T-helper 2 cell treated with Interferon-gamma antibody and Interleukin-4, amounts not matched to agents 100 ng/mL and 5 ng/mL, for 36 hours (primary cell): Measurements from ENCODE around the gene SLC24A4. TPM values are rescaled to one million over a fixed set of nuclear protein-coding genes. Genes with fewer than 3 reads are reported as not detected.
"Not testable (repeated sequence)": the region's sequence is repeated elsewhere in the genome, so short reads cannot be mapped to it uniquely, and the experiment has no call there.

Experiments
- intact Hi-C: fragments of 100-400 bp; cut with micrococcal nuclease; formaldehyde crosslinking; loops from one replicate; pipeline ENCODE4 v1.15.1; 2023
- total RNA-seq: library from RNA; stranded (reverse); gene quantifications from 2 replicates; pipeline ENCODE4 v1.2.3, GENCODE V29; 2022

SLC24A4 gene
- total RNA-seq, 1 donor from 2014 or later = not detected

DNA sequence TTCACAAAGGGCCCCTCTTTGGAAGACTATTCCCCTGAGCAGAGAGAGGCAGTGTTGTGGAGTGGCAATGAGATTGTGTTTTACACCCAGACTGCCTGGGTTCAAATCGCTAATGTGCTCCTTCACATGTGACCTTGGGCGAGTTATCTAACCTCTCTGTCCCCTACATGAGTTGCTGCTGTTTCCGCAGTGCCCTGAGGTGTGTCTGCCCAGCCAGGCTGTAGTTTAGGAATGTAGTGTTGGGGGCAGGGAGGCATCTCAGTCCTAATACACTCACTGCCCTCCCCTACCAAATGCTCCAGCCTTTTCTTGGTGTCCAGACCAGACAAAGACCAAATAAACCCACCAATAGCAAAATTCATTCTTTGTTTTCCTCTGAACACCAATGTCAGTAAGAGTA is 78.6 kb downstream of the SLC24A4 start:
- intact Hi-C loops = no loop called here

DNA sequence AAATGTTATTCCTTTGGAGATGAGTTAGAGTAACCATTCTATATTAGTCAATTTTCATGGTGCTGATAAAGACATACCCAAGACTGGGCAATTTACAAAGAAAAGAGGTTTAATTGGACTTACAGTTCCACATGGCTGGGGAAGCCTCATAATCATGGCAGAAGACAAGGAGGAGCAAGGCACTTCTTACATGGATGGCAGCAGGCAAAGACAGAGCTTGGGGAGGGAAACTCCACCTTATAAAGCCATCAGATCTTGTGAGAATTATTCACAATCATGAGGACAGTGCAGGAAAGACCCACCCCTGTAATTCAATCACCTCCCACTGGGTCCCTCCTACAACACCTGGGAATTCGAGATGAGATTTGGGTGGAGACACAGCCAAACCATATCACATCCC is 79.5 kb downstream of the SLC24A4 start:
- intact Hi-C loops = not testable (repeated sequence)

DNA sequence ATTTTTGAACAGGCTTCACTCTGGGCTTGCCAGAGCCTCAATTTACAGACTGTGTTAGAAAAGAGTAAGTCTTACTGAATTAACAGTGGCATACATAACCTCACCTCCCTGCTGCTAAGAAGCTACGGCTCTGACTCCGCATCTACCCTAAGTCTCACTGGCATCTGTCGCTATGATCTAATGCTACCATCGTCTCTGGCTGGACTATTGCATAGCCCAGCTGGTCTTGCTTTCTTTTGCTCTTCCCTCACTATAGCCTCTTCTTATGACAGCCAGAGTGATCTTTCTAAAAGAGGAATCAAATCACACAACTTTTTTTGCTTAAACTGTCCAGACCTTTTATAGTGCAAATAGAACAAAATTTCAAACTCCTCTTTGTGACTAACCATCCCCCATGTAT is 81.1 kb downstream of the SLC24A4 start:
- intact Hi-C loops = no loop called here

- intact Hi-C loops = no loop called here
These were observed 81.5 kb downstream of the SLC24A4 start for GRCh38 chr14:92404421-92404820.

DNA sequence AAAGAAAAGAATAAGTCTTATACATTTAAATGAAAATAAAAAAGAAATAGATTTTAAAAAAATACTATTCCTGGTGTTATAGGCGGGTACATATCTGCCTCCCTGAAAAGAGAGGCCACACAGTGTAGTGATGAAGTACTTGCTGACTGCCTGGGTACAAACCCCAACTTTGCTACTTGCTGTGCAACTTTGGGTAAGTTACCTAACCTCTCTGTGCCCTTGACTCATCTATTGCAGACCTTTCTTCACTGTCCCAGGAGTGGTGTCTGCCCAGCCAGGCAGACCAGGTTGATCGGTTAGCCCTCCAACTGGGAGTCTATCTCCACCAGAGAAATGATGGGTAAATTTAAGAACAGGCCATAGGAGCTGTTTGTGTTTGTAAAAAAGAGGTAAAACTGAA is 82.0 kb downstream of the SLC24A4 start:
- intact Hi-C loops = no loop called here

DNA sequence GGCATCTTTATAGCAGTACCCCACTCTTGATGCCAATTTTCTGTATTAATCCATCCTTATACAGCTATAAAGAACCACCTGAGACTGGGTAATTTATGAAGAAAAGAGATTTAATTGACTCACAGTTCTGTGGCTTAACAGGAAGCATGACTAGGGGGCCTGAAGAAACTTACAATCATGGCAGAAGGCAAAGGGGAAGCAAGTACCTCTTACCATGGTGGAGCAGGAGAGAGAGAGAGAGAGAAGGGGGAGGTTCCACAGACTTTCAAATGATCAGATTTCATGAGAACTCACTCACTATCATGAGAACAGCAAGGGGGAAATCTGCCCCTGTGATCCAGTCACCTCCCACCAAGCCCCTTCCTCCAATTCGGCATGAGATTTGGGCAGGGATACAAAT is 84.4 kb downstream of the SLC24A4 start:
- intact Hi-C loops = no loop called here

DNA sequence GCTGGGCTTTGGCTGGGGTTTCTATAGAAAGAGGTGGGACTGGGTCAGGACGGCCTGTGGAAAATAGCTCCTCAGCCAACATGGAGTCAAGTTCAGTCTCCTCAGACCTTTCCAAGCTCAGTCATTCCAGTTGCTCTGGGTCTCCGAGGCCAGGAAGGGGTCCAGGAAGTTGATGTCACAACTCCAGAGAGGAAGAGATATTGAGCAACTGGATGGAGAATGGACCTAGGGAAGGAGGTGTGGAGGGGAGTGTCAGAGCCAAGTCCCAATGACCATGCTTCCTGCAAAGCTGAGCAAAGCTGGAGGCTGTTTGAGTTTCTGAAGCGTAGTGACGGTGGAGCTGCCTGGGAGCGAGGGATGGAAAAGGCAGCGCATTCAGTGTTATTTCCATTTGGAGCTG is 86.1 kb downstream of the SLC24A4 start:
- intact Hi-C loops = no loop called here

- intact Hi-C loops = no loop called here
These were observed 88.2 kb downstream of the SLC24A4 start for GRCh38 chr14:92411135-92411534.

GRCh38 chr14:92411941-92412340 is 89.0 kb downstream of the SLC24A4 start:
- intact Hi-C loops = no loop called here

DNA sequence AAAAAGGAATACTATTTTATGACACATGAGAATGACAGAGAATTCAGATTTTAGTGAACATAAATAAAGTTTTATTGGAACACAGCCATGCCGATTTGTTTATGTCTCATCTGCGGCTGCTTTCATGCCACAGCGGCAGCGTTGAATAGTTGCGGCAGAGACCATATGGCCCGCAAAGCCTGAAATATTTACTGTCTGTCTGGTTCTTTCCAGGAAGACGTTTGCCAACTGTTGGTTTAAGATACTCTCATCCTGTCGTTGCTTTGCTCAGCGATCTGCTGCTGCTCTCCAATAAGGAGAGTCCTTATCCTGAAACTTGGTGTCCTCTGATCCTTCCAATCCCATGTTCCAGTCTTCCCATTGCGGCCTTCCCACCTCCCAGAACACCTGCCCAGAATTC is 89.9 kb downstream of the SLC24A4 start:
- intact Hi-C loops = no loop called here

DNA sequence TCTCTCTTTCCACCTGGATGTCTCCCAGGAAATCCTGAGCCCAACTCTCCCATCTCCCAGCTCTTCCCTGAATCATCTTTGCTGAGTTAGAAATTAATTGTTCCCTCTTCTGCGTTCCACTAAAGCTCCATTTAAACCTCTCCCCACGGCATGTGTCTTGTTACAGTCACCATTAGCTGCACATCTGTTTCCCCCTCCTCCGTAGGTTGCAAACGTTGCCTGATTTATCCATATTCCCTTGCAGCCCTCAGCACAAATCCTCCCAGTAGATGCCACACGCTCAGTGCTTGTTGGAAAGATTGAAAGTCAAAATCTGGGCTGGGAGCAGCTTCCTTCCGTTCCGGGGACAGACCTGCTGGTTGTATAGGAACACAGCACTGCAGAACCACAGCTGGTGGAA is 90.4 kb downstream of the SLC24A4 start:
- intact Hi-C loops = no loop called here

DNA sequence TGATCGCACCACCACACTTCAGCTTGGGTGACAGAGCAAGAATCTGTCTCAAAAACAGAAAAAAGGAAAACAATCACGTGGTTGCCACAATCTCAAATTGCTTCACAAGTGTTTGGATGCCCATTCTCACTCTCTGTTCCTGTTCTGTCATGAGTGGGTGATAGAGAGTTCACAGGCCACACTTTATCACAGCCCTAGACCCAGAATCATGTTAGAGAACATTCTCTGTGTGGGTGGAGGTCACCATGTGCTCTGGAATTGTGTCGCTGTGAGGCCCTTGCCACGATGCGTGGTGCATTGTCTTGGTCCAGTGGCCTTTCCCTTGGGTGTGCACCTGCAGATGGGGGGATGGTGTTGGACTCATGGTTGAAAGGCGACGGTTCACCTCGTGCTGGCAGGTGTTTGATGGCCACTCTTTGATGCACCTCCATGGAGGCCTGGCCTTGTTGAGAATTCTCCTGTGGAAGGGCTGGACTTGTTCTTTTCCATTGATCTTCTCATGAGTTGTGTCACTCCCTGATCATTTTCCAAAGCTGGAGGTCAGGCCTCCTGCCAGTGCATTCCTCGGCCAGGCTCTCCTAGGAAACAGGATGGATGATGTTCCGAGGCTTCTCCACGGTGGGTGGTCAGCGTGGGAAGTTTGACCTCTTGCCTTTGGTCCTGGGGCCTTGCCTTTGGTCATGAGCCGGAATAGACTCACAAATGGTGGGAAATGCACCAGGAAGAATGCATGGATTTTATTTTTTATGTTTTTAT is 91.9 kb downstream of the SLC24A4 start:
- intact Hi-C loops = no loop called here

DNA sequence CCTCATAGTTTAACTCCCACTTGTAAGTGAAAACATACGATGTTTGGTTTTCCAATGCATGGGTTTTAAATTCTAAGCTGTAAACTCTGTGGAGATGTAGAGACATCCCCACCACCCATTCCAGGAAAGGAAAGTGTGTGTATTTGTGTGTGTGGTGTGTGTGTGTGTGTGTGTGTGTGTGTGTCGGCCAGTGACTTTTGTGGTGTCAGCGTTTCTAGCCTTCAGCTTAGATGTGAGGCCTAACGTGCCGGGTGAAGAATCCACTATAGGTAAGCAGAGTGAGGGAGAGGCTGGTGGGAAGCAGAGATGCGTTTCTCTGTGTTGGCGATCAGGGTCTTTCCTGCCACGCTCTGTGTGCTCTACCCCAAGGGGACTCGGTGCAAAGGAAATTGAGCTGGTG is 93.0 kb downstream of the SLC24A4 start:
- intact Hi-C loops = no loop called here

DNA sequence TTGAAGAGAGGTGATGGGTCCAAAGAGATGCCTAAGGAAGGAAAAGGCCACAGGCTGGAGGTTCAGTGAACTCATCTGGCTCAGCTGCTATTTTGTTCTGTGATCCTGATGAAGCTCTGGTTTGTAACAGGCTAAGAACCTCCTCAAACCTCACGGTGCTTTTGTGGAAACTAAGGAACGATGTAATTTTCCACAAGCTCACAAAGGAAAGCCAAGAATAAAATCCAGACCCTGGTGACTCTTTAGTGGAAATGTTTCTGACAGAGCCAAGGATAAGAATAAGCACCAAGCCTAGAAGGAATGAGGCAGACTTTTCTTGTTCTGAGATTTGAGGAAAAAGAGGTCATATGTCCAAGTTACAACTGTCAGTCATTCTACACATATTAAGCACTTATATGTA is 93.6 kb downstream of the SLC24A4 start:
- intact Hi-C loops = no loop called here

DNA sequence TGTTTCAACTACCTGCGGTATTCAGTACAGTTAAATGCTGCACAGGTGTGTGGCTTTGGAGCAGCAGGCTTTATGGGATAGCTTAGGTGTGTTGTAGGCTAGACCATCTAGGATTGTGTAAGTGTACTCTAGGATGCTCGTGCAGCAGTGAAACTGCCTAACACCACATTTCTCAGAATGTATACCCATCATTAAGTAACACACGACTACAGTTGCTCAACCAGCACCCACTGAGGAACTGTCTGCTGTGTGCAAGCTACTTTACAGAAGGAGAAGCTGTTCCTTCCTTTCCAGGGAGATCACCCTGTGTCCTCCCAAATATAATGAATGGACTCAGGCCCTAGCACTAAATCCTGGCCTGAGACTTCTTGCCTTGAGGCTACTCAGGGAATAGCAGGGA is 94.8 kb downstream of the SLC24A4 start:
- intact Hi-C loops = no loop called here

DNA sequence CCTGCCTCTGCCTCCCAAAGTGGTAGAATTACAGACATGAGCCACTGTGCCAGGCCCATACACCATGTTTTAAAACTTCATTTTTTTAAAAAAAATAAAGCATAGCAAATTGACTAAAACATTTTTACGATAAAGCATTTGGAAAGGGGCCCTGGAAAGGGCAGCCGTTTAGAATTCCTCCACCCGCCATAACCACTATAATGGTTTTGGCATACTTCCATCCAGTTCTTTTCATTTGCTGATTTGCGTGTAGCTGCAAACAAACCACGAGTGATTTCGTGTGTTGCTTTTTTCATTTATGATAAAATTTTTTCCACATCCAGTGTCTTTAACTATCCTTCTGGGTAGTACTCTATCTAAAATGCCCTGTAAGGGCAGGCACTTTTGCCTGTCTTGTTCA is 98.8 kb downstream of the SLC24A4 start:
- intact Hi-C loops = no loop called here

DNA sequence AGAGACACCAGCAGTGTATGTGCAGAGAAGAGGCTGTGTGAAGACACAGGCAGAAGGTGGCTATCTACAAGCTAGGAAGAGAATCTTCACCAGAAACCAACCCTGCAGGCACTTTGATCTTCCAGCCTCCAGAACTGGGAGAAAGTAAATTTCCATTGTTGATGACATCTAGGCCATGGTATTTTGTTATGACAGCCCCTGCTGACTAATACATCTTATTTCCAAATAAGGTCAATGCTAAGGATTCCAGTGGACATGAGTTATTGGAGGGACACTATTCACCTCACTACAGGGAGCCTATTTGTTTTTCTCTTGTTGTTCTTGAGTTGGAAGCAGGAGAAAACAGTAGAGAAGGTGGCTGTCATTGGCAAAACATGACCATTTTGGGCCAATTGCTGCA is 102.1 kb downstream of the SLC24A4 start:
- intact Hi-C loops = no loop called here

DNA sequence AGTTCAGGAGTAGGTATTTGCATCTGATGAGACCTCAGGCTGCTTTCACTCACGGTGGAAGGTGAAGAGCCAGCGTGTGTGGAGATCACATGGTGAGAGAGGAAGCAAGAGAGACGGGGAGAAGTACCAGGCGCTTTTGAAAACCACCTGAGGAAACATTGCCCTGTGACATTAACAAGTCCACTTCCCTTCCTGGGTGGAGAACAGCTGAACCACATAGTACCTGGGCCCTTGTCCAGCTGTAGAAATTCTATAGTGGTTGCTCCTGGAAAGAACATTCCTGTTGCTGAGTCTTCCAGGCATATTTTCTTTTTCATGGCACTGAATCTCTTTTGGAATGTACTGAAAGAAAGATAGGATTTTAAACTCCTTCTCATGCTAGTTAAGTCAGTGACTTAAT is 103.3 kb downstream of the SLC24A4 start:
- intact Hi-C loops = no loop called here

DNA sequence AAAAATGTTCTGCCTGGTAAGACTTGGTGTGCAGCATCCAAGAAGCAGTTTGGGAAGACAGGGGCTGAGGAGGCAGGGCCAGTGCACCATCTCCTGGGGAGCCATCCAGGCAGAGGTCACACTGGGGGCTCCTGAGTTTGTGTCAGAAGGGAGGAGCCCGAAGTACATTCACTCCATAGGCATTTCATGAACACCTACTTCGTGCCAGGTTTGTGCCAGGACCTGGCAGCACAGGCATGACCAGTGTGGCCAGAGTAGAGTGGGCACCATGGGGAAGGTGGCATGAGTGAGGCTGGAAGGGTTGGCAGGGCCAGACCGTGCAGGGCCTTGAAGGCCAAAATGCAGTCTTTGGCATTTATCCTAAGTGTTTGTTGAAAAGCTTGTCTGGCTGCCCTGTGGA is 104.1 kb downstream of the SLC24A4 start:
- intact Hi-C loops = no loop called here

GRCh38 chr14:92430686-92431085 is 107.7 kb downstream of the SLC24A4 start:
- intact Hi-C loops = no loop called here

GRCh38 chr14:92431199-92431725 is 108.3 kb downstream of the SLC24A4 start:
- intact Hi-C loops = no loop called here

DNA sequence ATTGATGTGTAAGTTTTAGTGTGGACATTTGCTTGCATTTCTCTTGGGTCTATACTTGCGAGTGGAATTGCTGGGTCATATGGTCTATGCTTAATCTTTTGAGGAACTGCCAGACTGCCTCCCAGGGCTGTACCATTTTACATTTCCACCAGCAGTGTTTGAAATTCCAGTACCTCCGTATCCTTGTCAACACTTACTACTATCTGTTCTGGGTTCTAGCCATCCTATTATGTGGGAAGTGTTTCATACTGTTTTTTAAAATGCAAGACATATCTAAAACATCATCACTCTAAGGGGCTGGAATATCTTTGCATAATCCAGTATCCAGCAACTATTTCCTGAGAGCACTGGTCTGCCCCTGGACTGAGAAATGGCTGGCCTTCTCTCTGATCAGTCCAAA is 110.4 kb downstream of the SLC24A4 start:
- intact Hi-C loops = no loop called here

GRCh38 chr14:92435154-92435553 is 112.2 kb downstream of the SLC24A4 start:
- intact Hi-C loops = no loop called here
